Activated T-helper 2 cell treated with anti-CD3 and anti-CD28 coated beads, Interferon-gamma antibody, Interleukin-2, Interleukin-4, amounts not matched to agents 10 μg/mL and 5 μg/mL and 100 μg/mL, durations not matched to agents 14 hours and 24 hours and 36 hours (primary cell): ENCODE measurements around the gene ITM2C. TPM values are rescaled to one million over a fixed set of nuclear protein-coding genes. Genes with fewer than 3 reads are reported as not detected.

Source experiments
- DNase-seq: peaks from one replicate; pipeline ENCODE4 v3.0.0; 2021; ENCODE audit warnings: low spot score
- H3K27ac Mint-ChIP-seq: one replicate; pipeline ENCODE4 v1.8.0; 2021; ENCODE audit warnings: mixed read lengths
- H3K27me3 Mint-ChIP-seq: one replicate; pipeline ENCODE4 v1.8.0; 2021; ENCODE audit warnings: low read depth, mixed read lengths
- H3K36me3 Mint-ChIP-seq: one replicate; pipeline ENCODE4 v1.8.0; 2021; ENCODE audit warnings: low read depth, mixed read lengths
- H3K4me1 Mint-ChIP-seq: one replicate; pipeline ENCODE4 v1.8.0; 2021; ENCODE audit warnings: low read depth, mixed read lengths
- H3K4me3 Mint-ChIP-seq: one replicate; pipeline ENCODE4 v1.8.0; 2021; ENCODE audit warnings: low read depth, mild to moderate bottlenecking, moderate library complexity, mixed read lengths
- H3K9me3 Mint-ChIP-seq: one replicate; pipeline ENCODE4 v1.8.0; 2021; ENCODE audit warnings: mixed read lengths
- intact Hi-C: fragments of 100-400 bp; cut with micrococcal nuclease; formaldehyde crosslinking; loops from one replicate; pipeline ENCODE4 v1.15.1; 2023
- total RNA-seq: library from RNA; stranded (reverse); gene quantifications from 2 replicates; pipeline ENCODE4 v1.2.3, GENCODE V29; 2022

ITM2C gene
- total RNA-seq, 1 donor from 2014 or later, result 13.3 TPM

DNA sequence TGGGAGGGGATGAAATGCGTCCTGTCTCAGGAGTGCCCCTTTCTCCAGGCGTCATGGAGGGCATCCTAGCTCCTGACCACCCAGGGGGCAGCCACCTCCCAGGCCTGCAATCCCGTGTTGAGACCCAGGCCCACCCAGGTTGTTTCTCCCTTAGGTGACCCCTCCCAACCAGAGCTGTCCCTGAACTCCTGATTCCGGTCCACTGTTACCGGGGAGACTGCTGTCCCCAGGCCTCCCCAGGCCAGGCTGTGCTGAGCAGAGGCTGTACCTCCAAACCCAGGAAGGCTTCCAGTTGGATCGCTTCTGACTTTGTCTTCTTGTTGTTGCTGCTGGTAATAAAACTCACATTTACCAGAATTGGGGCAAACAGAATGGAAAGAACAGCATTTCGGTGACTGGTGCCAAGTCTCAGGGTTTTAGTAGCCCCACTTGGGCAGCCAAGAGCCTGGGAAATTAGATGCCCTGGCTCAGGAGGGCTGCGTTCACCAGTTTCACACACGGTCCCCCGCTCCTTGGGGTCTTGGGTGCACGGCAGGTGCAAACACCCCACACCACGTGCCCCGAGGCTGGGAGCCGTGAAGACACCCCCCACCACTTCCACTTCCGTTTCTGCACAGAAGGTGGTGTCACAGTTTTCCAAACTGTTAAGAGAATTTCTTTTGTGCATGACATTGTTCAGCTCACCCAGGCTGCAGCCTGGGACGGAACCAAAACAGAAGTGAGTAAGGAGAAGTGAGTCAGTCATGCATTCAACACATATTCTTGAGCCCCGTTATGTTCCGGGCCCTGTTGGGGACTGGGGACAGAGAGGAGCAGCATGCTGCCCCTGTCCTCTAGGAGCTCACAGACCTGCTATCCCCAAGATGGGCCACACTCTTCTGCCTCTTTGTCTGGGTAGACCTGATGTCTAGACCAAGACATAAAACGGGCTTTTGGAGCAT is 29.4 kb downstream of the ITM2C start:
- DNase-seq, result no peak
- H3K4me3 Mint-ChIP-seq, result no peak overlapping the region
- H3K4me1 Mint-ChIP-seq, result peaks cover 8% of the 10 kb centered on the region
- H3K36me3 Mint-ChIP-seq, result no peaks in the 10 kb centered on the region
- H3K27me3 Mint-ChIP-seq, result peaks cover 37% of the 10 kb centered on the region
- no peak overlapping the region for H3K27ac Mint-ChIP-seq
- intact Hi-C loops, result no loop called here
- H3K9me3 Mint-ChIP-seq, result no peaks in the 10 kb centered on the region

DNA sequence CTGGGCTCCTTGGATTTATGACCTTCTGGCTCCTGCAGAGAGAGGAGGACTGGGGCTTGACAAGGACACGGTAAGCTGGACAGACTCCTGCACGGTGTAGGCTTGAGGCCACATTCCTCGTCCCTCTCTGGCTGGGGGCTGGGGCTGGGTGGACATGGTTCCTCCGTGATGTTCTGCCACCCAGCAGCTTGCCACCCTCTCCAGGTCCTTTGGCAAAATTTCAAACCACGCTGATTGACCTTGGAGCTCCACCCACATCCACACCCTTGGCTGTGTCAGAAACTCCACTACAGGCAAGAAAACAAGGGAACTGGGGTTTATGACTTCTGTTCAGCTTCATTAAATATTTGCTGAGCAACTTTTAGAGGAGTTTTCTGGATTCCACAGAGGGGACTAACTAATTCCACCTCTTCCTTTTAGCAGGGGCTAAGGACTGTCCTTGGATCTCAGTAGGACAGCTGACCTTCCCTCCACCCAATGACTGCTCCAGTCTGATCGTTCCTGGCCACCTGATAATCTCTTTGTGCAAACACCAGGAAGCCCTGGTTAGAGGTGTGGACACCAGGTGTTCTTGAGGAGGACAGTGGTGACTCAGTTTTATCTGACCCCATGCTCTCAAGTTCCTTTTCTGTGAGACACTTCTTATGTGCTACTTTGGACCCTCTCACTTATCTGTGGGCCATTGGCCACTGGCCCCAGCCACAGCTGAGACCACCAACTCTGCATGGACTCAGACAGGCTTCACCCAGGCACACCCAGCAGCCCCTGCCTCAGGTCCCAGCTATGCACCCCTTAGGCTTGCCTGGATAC is 31.0 kb downstream of the ITM2C start:
- H3K4me1 Mint-ChIP-seq, result peaks cover 15% of the 10 kb centered on the region
- H3K9me3 Mint-ChIP-seq, result no peaks in the 10 kb centered on the region
- H3K27me3 Mint-ChIP-seq, result peaks cover 36% of the 10 kb centered on the region
- H3K36me3 Mint-ChIP-seq, result no peaks in the 10 kb centered on the region
- no peak overlapping the region for H3K4me3 Mint-ChIP-seq
- DNase-seq, result no peak
- intact Hi-C loops, result no loop called here
- H3K27ac Mint-ChIP-seq, result no peak overlapping the region

DNA sequence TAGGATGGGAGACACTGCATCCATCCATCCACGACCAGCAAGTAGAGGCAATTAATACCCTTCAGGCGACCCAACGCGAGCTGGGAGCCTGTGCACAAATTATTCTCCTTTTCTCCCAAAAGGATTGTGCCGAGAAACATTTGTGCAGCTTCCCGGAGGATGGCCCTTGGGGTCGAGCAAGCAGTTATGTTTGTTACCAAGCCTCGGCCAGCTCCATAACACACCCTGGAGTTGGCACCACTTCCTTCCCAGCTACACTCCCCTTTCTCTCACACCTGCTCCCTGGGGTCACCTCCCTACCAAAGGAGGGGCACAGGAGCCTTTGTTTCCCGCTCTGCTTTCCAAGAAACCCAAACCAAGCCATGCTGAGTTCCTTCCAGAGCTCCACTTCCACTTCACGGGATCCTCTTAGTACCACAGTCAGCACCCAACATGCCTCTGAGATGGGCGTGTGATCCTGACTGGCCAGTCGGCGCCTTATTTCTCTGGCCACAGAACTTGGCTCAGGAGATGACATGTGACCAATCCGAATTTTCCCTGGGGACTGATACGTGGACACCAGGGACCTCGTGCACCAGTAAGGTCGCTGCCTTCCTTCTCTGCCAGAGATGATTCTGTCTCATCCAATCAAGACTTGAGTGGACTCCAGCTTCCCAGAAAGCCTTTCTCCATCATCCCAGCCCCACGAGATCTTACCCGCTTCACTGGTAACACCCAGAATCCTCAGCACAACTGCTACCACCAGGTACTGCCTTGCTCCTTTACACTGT is 31.8 kb downstream of the ITM2C start:
- Mint-ChIP-seq H3K4me1 (peaks cover 15% of the 10 kb centered on the region), H3K9me3 (no peaks in the 10 kb centered on the region)

GRCh38 chr2:230898016-230898712 is 33.4 kb downstream of the ITM2C start:
- Mint-ChIP-seq H3K27me3 (peaks cover 33% of the 10 kb centered on the region), H3K27ac (no peak overlapping the region)
- intact Hi-C loops, result no loop called here

More for the DNA sequence above, 31.8 kb downstream of the ITM2C start:
- intact Hi-C loops, result no loop called here
- Mint-ChIP-seq H3K4me3 (no peak overlapping the region), H3K27me3 (peaks cover 32% of the 10 kb centered on the region), H3K36me3 (no peaks in the 10 kb centered on the region), H3K27ac (no peak overlapping the region)
- no peak for DNase-seq

DNA sequence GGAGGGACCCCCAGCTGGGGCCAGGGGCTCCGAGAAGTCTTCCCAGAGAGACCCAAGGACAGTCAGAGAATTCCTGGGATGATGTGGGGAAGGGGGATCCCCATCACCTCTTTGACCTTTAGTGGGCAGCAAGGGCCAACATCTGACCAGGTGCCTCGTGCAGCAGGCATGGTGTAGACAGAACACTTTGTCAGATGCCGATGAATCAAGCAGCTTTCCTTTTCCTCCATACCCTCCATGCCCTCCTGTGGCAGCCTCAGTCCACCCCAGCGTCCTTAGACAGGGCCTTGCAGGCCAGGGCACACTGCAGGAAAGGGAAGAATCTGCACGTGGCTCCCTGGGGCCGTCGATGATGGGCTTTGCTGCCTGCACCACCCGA is 34.0 kb downstream of the ITM2C start:
- Mint-ChIP-seq H3K4me3 (no peak overlapping the region), H3K27ac (no peak overlapping the region), H3K27me3 (peaks cover 38% of the 10 kb centered on the region), H3K36me3 (no peaks in the 10 kb centered on the region), H3K9me3 (no peaks in the 10 kb centered on the region), H3K4me1 (peaks cover 17% of the 10 kb centered on the region)
- intact Hi-C loops, result no loop called here
- DNase-seq, result no peak

More at GRCh38 chr2:230898016-230898712, 33.4 kb downstream of the ITM2C start:
- Mint-ChIP-seq H3K4me3 (no peak overlapping the region), H3K4me1 (peaks cover 17% of the 10 kb centered on the region), H3K36me3 (no peaks in the 10 kb centered on the region), H3K9me3 (no peaks in the 10 kb centered on the region)
- no peak for DNase-seq

- intact Hi-C loops, result no loop called here
- H3K9me3 Mint-ChIP-seq, result no peaks in the 10 kb centered on the region
- H3K27me3 Mint-ChIP-seq, result peaks cover 42% of the 10 kb centered on the region
- H3K36me3 Mint-ChIP-seq, result no peaks in the 10 kb centered on the region
- no peak overlapping the region for H3K27ac Mint-ChIP-seq
- peaks cover 16% of the 10 kb centered on the region for H3K4me1 Mint-ChIP-seq
- H3K4me3 Mint-ChIP-seq, result no peak overlapping the region
- DNase-seq, result no peak
These were observed 34.5 kb downstream of the ITM2C start for GRCh38 chr2:230899287-230899686.

DNA sequence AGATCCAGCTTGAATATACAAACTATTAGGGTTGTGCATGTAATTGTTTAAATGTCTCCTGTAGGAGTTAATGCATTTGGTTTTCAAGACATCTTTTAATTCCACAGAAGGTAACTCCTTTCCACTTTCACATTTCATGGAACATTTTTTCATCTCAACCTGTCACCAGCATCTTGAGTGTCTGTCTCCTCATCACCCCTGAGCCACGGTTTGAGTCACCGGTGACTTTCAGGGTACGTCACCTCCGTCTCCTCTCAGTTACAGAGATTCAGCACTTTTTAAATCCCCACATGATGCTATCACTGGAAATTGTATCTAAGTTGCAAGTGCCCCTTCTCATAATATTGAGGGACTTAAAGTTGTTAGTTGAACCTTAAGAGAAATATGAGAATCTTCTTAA is 35.0 kb downstream of the ITM2C start:
- H3K4me1 Mint-ChIP-seq, result peaks cover 16% of the 10 kb centered on the region
- no peak overlapping the region for H3K27ac Mint-ChIP-seq
- H3K4me3 Mint-ChIP-seq, result no peak overlapping the region
- H3K27me3 Mint-ChIP-seq, result peaks cover 42% of the 10 kb centered on the region
- H3K36me3 Mint-ChIP-seq, result no peaks in the 10 kb centered on the region
- intact Hi-C loops, result no loop called here
- DNase-seq, result no peak
- H3K9me3 Mint-ChIP-seq, result no peaks in the 10 kb centered on the region

- no peak for DNase-seq
- peaks cover 22% of the 10 kb centered on the region for H3K4me1 Mint-ChIP-seq
- no peaks in the 10 kb centered on the region for H3K9me3 Mint-ChIP-seq
- H3K27me3 Mint-ChIP-seq, result peaks cover 42% of the 10 kb centered on the region
- intact Hi-C loops, result no loop called here
- H3K4me3 Mint-ChIP-seq, result no peak overlapping the region
- no peaks in the 10 kb centered on the region for H3K36me3 Mint-ChIP-seq
- H3K27ac Mint-ChIP-seq, result no peak overlapping the region
These were observed 35.7 kb downstream of the ITM2C start for GRCh38 chr2:230900336-230900995.

DNA sequence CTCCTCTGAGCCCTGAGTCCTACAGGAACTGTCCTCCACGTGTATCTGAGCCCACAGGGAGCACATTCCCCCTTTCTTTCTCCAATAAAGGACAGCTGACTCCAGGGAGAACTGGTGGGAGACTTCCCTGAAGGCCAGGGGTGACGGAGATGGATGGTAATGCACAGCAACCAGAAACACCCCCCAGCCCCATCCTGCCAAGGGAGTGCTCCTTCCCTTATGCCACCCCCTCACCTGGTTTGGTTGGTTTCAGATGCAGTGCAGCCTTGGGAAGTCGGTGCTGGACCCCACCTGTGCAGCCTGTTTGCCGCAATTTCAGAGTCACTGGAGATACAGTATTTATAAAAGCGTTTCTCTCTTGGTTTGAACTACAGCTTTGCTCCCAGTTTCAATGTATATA is 36.3 kb downstream of the ITM2C start:
- H3K27me3 Mint-ChIP-seq, result peaks cover 40% of the 10 kb centered on the region
- intact Hi-C loops, result no loop called here
- no peaks in the 10 kb centered on the region for H3K36me3 Mint-ChIP-seq
- H3K4me1 Mint-ChIP-seq, result peaks cover 28% of the 10 kb centered on the region
- no peak overlapping the region for H3K27ac Mint-ChIP-seq
- DNase-seq, result no peak
- no peak overlapping the region for H3K4me3 Mint-ChIP-seq
- no peaks in the 10 kb centered on the region for H3K9me3 Mint-ChIP-seq

DNA sequence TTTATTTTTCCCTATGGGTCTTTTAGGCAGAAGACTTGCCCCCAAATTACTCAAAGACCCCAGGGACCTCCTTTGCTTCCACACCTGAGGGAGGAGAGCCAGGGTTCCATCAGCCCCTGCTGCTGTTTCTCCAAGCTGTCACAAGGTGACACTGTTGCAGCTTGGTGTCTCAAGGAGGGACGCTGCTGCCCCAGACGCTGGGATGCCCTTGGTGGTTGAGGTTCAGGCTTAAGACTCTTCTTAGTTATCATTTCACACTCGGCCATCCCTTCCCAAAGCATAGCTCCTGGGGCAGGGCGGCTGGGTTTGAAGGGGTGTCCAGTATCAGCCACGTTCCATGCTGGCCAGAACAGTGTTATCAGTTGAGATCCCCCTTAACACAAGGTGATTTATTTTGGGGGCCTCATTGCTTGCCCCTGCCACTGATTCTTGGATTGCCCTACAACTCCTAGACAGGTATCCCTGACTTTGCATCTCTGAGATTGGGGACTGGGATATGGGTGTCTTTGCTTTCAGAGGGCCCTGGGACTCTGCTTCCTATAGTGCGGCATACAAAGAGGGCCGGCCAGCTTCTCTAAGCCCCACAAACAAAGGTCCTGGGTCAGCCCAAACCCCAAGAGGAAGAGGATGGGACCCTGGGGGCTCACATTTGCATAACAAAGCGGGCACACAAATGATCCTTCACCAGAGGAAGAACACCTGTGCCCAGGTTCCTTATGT is 37.6 kb downstream of the ITM2C start:
- peaks cover 35% of the 10 kb centered on the region for H3K27me3 Mint-ChIP-seq
- intact Hi-C loops, result loop anchor here (1.0 to 2.0 kb wide), 3 partner anchors 22 to 150 kb away; no protein-coding TSS in a partner anchor
- no peak overlapping the region for H3K4me3 Mint-ChIP-seq
- H3K4me1 Mint-ChIP-seq, result peaks cover 33% of the 10 kb centered on the region
- DNase-seq, result no peak
- no peaks in the 10 kb centered on the region for H3K36me3 Mint-ChIP-seq
- H3K9me3 Mint-ChIP-seq, result no peaks in the 10 kb centered on the region
- H3K27ac Mint-ChIP-seq, result no peak overlapping the region
